K562 (cell line): Measurements from ENCODE around the gene SOX15. TPM values are rescaled to one million over a fixed set of nuclear protein-coding genes. Genes with fewer than 3 reads are reported as not detected.

Experiments
- ARID1B ChIP-seq: fragments of 450-650 bp; IDR thresholded peaks from 2 replicates; pipeline ENCODE4 v1.6.1; 2016; ENCODE audit warnings: antibody characterized with exemption, mild to moderate bottlenecking, inconsistent platforms
- BRD4 ChIP-seq: fragments of 200-600 bp; sonication (generic); IDR thresholded peaks from 2 replicates; pipeline ENCODE4 v1.6.1; 2017; ENCODE audit warnings: inconsistent platforms
- CBFA2T3 ChIP-seq: fragments of 450-650 bp; IDR thresholded peaks from 2 replicates; pipeline ENCODE4 v1.6.1; 2017
- CTBP1 ChIP-seq: fragments of 450-650 bp; IDR thresholded peaks from 2 replicates; pipeline ENCODE4 v1.6.1; 2016; ENCODE audit warnings: borderline replicate concordance
- ESRRA ChIP-seq: fragments of 450-650 bp; IDR thresholded peaks from 2 replicates; pipeline ENCODE4 v1.6.1; 2014; ENCODE audit warnings: low read depth, mild to moderate bottlenecking, moderate library complexity, borderline replicate concordance
- FOSL1 ChIP-seq: fragments of 200-800 bp; sonication (Bioruptor generic); conservative IDR thresholded peaks from 2 replicates; pipeline ENCODE4 v1.6.1; 2016; ENCODE audit warnings: missing genetic modification characterization, missing compliant biosample characterization
- GATA2 ChIP-seq: sonication (generic); formaldehyde crosslinking; IDR thresholded peaks from 2 replicates; pipeline ENCODE4 v1.4.0; 2020; ENCODE audit warnings: mild to moderate bottlenecking, missing genetic modification reagents
- GATAD2A ChIP-seq: fragments of 450-650 bp; IDR thresholded peaks from 2 replicates; pipeline ENCODE4 v1.6.1; 2017
- HDAC1 ChIP-seq, 2 experiments: fragments of 450-650 bp; IDR thresholded peaks; 2 replicates each; pipeline ENCODE4 v1.6.1; 2016 to 2017; ENCODE audit warnings: inconsistent platforms in 1 of 2, mild to moderate bottlenecking in 1 of 2, moderate library complexity in 1 of 2
- KDM1A ChIP-seq, 2 experiments: fragments of 450-650 bp; IDR thresholded peaks; 2 replicates each; pipeline ENCODE4 v1.6.1; 2016; ENCODE audit warnings: mild to moderate bottlenecking in 2 of 2
- SMAD1 ChIP-seq: fragments of 150-350 bp; IDR thresholded peaks from 2 replicates; pipeline ENCODE4 v1.6.1; 2014; ENCODE audit warnings: low read length, low read depth; ENCODE audit not compliant: partially characterized antibody
- SNRNP70 ChIP-seq: fragments of 200-400 bp; formaldehyde crosslinking; optimal IDR thresholded peaks from 2 replicates; pipeline ENCODE3; 2017; ENCODE audit warnings: low read depth, low read length
- SREBF1 ChIP-seq: fragments of 150-350 bp; IDR thresholded peaks from 2 replicates; pipeline ENCODE4 v1.6.1; 2014; ENCODE audit warnings: antibody characterized with exemption, low read depth, low read length, borderline replicate concordance
- VEZF1 ChIP-seq: fragments of 200-800 bp; sonication (Bioruptor generic); IDR thresholded peaks from 2 replicates; pipeline ENCODE4 v1.6.1; 2017; ENCODE audit warnings: missing genetic modification characterization, missing compliant biosample characterization
- ZBTB11 ChIP-seq, 3 experiments: fragments of 200-800 bp in 1 of 3; fragments of 250-450 bp in 1 of 3; fragments of 450-650 bp in 1 of 3; sonication (Bioruptor Pico) in 1 of 3; sonication (Bioruptor generic) in 1 of 3; formaldehyde crosslinking in 1 of 3; IDR thresholded peaks; 2 replicates each; pipeline versions ENCODE4 v1.6.1 to v1.8.0; 2016 to 2022; ENCODE audit warnings: mild to moderate bottlenecking in 2 of 3, missing genetic modification characterization in 2 of 3, missing compliant biosample characterization in 1 of 3, moderate library complexity in 1 of 3
- ZNF197 ChIP-seq: fragments of 200-800 bp; sonication (Bioruptor generic); IDR thresholded peaks from 2 replicates; pipeline ENCODE4 v1.6.1; 2016; ENCODE audit warnings: low read depth, missing genetic modification characterization, missing compliant biosample characterization
- ZNF316 ChIP-seq: fragments of 450-650 bp; IDR thresholded peaks from 2 replicates; pipeline ENCODE4 v1.6.1; 2016
- ZNF408 ChIP-seq: fragments of 250-450 bp; sonication (Bioruptor Pico); IDR thresholded peaks from 2 replicates; pipeline ENCODE4 v1.4.0; 2020; ENCODE audit warnings: low read depth, mild to moderate bottlenecking, moderate library complexity
- ZNF76 ChIP-seq: fragments of 250-450 bp; sonication (Bioruptor Pico); IDR thresholded peaks from 2 replicates; pipeline ENCODE4 v1.4.0; 2020; ENCODE audit warnings: mild to moderate bottlenecking, moderate library complexity, borderline replicate concordance
- polyA plus RNA-seq, 8 experiments: library from polyadenylated mRNA; depleted of rRNA in 4 of 8; stranded (reverse) in 5 of 8; unstranded in 3 of 8; fragments of >200 nt; fragmentation: Nextera tagmentation in 2 of 8; fragmentation: Illumina TruSeq in 1 of 8; extraction: Ambion mirVana in 2 of 8; extraction: Trizol in 1 of 8; gene quantifications; 2 replicates each; pipeline versions ENCODE4 v1.2.1 to v1.2.3, GENCODE V29; 2011 to 2014; ENCODE audit warnings: inconsistent platforms in 1 of 8, missing spikeins in 1 of 8
- total RNA-seq, 7 experiments: library from RNA; depleted of rRNA in 6 of 7; stranded (reverse); fragments of >200 nt in 6 of 7; fragmentation: Illumina TruSeq in 2 of 7; extraction: Trizol in 2 of 7; gene quantifications; 2 replicates each; pipeline versions ENCODE4 v1.2.1 to v1.2.3, GENCODE V29; 2011 to 2021; ENCODE audit warnings: low replicate concordance in 1 of 7
- TF ChIP-seq, protein P1 (sequence below), 2 experiments: fragments of 450-650 bp; IDR thresholded peaks; 2 replicates each; pipeline ENCODE4 v1.6.1; 2016
- TF ChIP-seq, protein P2 (sequence below): IDR thresholded peaks from 2 replicates; pipeline ENCODE4 v1.6.1; 2011; ENCODE audit not compliant: insufficient read length; ENCODE audit errors: extremely low read depth

SOX15 gene
- total and polyA plus RNA-seq, 9 of the 15 experiments (the other 6 are each of a cell fraction or from before 2014, with no cell fraction given): 0.07 to 0.33 (median 0.19) TPM; not detected in 5

DNA sequence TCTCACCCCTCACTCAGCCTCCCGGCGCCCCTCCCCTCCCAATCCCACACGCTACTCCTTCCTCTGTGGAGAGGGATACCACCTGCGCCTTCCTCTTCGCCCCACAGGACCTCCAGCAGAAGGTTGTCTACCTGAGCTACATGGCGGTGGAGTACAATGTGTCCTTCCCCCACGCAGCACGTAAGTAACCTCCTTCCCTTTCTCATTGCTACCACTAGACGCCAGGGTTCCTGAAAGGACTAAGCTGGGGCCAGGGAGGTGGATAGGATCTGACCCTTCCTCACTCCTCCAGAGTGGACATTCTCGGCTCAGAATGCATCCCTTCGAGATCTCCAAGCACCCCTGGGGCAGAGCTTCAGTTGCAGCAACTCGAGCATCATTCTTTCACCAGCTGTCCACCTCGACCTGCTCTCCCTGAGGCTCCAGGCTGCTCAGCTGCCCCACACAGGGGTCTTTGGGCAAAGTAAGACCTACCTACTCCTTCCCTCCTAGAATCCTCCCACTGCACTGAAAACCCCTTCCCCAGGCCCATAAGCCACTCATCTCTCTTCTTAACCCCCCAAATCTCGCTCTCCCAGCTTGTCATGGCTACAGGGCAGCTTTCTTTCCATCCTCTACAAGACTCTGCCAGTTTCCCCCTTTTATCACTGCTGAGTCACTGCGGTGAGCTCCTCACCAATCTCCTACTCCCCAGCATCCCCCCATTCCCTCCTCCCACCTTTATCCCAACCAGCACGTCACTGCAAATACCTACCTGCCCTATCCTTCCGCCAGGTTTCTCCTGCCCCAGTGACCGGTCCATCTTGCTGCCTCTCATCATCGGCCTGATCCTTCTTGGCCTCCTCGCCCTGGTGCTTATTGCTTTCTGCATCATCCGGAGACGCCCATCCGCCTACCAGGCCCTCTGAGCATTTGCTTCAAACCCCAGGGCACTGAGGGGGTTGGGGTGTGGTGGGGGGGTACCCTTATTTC, 9.0 kb downstream of the SOX15 start (continued):
- no peak for TF ChIP-seq ZBTB11 (CRISPR knock-in tag; IDR thresholded peaks at IDR 0.05)
- peak; percentile 82 for TF ChIP-seq CTBP1
- peak; percentile 78 for TF ChIP-seq ARID1B
- no peak for TF ChIP-seq SREBF1
- TF ChIP-seq ZNF408 (CRISPR knock-in tag): no peak
- TF ChIP-seq ESRRA: peak; percentile 25; the same call in 1 of the 2 replicates
- peak; percentile 59 for TF ChIP-seq VEZF1 (CRISPR knock-in tag)
- TF ChIP-seq ZNF76 (CRISPR knock-in tag): no peak
- TF ChIP-seq CBFA2T3: peak; percentile 62
- TF ChIP-seq, protein P1, sequence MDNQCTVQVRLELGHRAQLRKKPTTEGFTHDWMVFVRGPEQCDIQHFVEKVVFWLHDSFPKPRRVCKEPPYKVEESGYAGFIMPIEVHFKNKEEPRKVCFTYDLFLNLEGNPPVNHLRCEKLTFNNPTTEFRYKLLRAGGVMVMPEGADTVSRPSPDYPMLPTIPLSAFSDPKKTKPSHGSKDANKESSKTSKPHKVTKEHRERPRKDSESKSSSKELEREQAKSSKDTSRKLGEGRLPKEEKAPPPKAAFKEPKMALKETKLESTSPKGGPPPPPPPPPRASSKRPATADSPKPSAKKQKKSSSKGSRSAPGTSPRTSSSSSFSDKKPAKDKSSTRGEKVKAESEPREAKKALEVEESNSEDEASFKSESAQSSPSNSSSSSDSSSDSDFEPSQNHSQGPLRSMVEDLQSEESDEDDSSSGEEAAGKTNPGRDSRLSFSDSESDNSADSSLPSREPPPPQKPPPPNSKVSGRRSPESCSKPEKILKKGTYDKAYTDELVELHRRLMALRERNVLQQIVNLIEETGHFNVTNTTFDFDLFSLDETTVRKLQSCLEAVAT (IDR thresholded peaks at IDR 0.05): peak in 1 of 2 experiments; percentile 67; a peak in 2 of 4 replicates
- no peak for TF ChIP-seq GATA2 (CRISPR knock-in tag)
- peak; percentile 63 for TF ChIP-seq FOSL1
- TF ChIP-seq ZNF316: peak; percentile 80
- TF ChIP-seq SMAD1: no peak
- TF ChIP-seq BRD4: no peak
- peak; percentile 29 to 74; a peak in 3 of 4 replicates for TF ChIP-seq KDM1A (IDR thresholded peaks at IDR 0.05)
- no peak for TF ChIP-seq GATAD2A
- TF ChIP-seq SNRNP70: no peak
- TF ChIP-seq HDAC1 (IDR thresholded peaks at IDR 0.05): peak in 1 of 2 experiments; percentile 35; a peak in 1 of 4 replicates
- no peak for TF ChIP-seq ZNF197 (CRISPR knock-in tag)
- TF ChIP-seq, protein P2, sequence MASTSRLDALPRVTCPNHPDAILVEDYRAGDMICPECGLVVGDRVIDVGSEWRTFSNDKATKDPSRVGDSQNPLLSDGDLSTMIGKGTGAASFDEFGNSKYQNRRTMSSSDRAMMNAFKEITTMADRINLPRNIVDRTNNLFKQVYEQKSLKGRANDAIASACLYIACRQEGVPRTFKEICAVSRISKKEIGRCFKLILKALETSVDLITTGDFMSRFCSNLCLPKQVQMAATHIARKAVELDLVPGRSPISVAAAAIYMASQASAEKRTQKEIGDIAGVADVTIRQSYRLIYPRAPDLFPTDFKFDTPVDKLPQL: no peak
- TF ChIP-seq, all 486 proteins: peak for 32
